Body of pancreas (tissue), 4 donors: ENCODE measurements around the gene DCAF7.

Source experiments
- CTCF ChIP-seq, 7 experiments: fragments of 450-650 bp in 4 of 7; fragments of 200-600 bp in 3 of 7; sonication (generic) in 3 of 7; IDR thresholded peaks; one replicate each; pipeline ENCODE4 v1.5.1; 2016 to 2019; ENCODE audit warnings: antibody characterized with exemption in 7 of 7
- POLR2A ChIP-seq, 3 donors: fragments of 450-650 bp; IDR thresholded peaks; one replicate each; pipeline ENCODE4 v1.6.1; 2016; ENCODE audit warnings: antibody characterized with exemption in 3 of 3, mild to moderate bottlenecking in 2 of 3

DNA sequence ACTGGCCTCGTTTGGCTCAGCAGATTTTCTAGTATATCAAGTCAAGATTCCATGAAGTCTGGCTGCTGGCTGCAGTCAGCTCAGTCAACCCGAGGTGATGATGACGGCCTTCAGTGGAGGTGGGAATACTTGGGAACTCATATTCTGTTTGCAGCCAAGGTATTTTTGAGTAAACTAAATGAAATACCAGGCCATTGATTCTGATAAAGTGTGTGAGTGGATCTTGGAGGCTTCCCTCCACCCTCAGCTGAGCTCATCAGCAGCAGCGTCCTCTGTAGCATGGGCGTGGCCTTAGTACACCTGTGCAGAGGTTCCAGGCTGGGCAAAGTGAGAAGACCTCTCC, 28.5 kb downstream of the DCAF7 start:
- no peak for TF ChIP-seq CTCF (IDR thresholded peaks at IDR 0.05)
- TF ChIP-seq POLR2A (IDR thresholded peaks at IDR 0.05), result no peak
